Astrocyte (in vitro differentiated cells and primary cell): ENCODE data around the gene ACAD11. TPM values are rescaled to one million over a fixed set of nuclear protein-coding genes. Genes with fewer than 3 reads are reported as not detected.

Experiments
- DNase-seq: peaks from one replicate; pipeline ENCODE4 v3.0.0-alpha.2; 2010; ENCODE audit warnings: low read depth
- FAIRE-seq: peaks from 2 replicates; lab custom pipeline; 2011; peaks lifted over from hg19 to GRCh38; lab: Jason Lieb, UNC
- H2AFZ ChIP-seq: 2 replicates; pipeline ENCODE4 v1.6.0; 2012; ENCODE audit warnings: low read depth, low read length, inconsistent platforms
- H3K27ac ChIP-seq: 2 replicates; pipeline ENCODE4 v1.5.1; 2011; ENCODE audit warnings: low read depth, low read length, inconsistent platforms
- H3K27me3 ChIP-seq: 2 replicates; pipeline ENCODE4 v1.6.0; 2011; ENCODE audit warnings: low read length, inconsistent platforms; ENCODE audit not compliant: insufficient read depth
- H3K36me3 ChIP-seq: 2 replicates; pipeline ENCODE4 v1.5.1; 2011; ENCODE audit warnings: low read length, inconsistent platforms; ENCODE audit not compliant: insufficient read depth
- H3K4me1 ChIP-seq: 2 replicates; pipeline ENCODE4 v1.5.1; 2011; ENCODE audit warnings: low read length, inconsistent platforms; ENCODE audit not compliant: insufficient read depth
- H3K4me2 ChIP-seq: 2 replicates; pipeline ENCODE4 v1.6.0; 2012; ENCODE audit warnings: low read length, inconsistent platforms
- H3K4me3 ChIP-seq: 2 replicates; pipeline ENCODE4 v1.5.1; 2011; ENCODE audit warnings: low read depth, mild to moderate bottlenecking, low read length, inconsistent platforms; ENCODE audit not compliant: insufficient read depth
- H3K79me2 ChIP-seq: 2 replicates; pipeline ENCODE4 v1.6.0; 2012; ENCODE audit warnings: mild to moderate bottlenecking, low read length, inconsistent platforms; ENCODE audit not compliant: insufficient read depth
- H3K9ac ChIP-seq: 2 replicates; pipeline ENCODE4 v1.6.0; 2012; ENCODE audit warnings: mild to moderate bottlenecking, low read length, inconsistent platforms
- H3K9me3 ChIP-seq: 2 replicates; pipeline ENCODE4 v1.5.1; 2012; ENCODE audit warnings: low read depth, mild to moderate bottlenecking, low read length, inconsistent platforms; ENCODE audit not compliant: insufficient read depth
- H4K20me1 ChIP-seq: 2 replicates; pipeline ENCODE4 v1.6.0; 2012; ENCODE audit warnings: low read length, inconsistent platforms; ENCODE audit not compliant: insufficient read depth
- H3K27ac Mint-ChIP-seq: one replicate; pipeline ENCODE4 v1.8.0; 2021; ENCODE audit warnings: mild to moderate bottlenecking, mixed read lengths; ENCODE audit not compliant: unreplicated experiment
- H3K27me3 Mint-ChIP-seq: one replicate; pipeline ENCODE4 v1.8.0; 2021; ENCODE audit warnings: low read depth, mixed read lengths; ENCODE audit not compliant: unreplicated experiment
- H3K36me3 Mint-ChIP-seq: one replicate; pipeline ENCODE4 v1.8.0; 2021; ENCODE audit warnings: low read depth, mixed read lengths; ENCODE audit not compliant: unreplicated experiment
- H3K4me1 Mint-ChIP-seq: one replicate; pipeline ENCODE4 v1.8.0; 2021; ENCODE audit warnings: low read depth, mixed read lengths; ENCODE audit not compliant: unreplicated experiment
- H3K4me3 Mint-ChIP-seq: one replicate; pipeline ENCODE4 v1.8.0; 2021; ENCODE audit warnings: mild to moderate bottlenecking, moderate library complexity, mixed read lengths; ENCODE audit not compliant: unreplicated experiment
- H3K9me3 Mint-ChIP-seq: one replicate; pipeline ENCODE4 v1.8.0; 2021; ENCODE audit warnings: mild to moderate bottlenecking, mixed read lengths; ENCODE audit not compliant: unreplicated experiment
- EZH2 ChIP-seq: IDR thresholded peaks from 2 replicates; pipeline ENCODE4 v1.6.1; 2012; ENCODE audit warnings: mild to moderate bottlenecking, low read length, inconsistent platforms; ENCODE audit not compliant: insufficient read depth
- total RNA-seq: library from RNA; stranded (reverse); gene quantifications from 2 replicates; pipeline ENCODE4 v1.2.1, GENCODE V29; 2021
- TF ChIP-seq, protein P1 (sequence below): IDR thresholded peaks from 2 replicates; pipeline ENCODE4 v1.5.1; 2011; ENCODE audit warnings: low read depth, mild to moderate bottlenecking, inconsistent platforms, low read length, moderate library complexity; ENCODE audit not compliant: insufficient read depth

Gene ACAD11
- total RNA-seq, 1 donor from 2014 or later: 13.0 TPM

DNA sequence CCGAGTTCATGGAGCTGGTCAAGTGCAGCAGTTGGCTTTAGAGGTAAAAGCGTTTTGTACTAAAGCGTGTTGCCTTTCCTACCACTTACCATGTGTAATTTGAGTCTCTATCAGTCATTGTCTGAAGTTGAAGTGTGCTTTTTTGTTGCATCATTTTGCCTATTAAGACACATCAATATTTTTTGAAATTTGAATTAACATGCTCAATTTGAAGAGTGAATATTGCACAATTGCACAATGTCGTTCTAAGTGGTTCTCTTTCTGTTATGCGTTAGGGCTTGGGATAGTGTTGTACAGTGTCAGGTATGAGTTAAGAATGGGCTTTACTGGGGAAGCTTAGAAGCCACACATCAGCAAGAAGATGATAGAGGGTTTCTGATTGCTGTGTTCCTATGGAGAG, 146.6 kb downstream of the ACAD11 start:
- TF ChIP-seq EZH2: no peak
- TF ChIP-seq, protein P1, sequence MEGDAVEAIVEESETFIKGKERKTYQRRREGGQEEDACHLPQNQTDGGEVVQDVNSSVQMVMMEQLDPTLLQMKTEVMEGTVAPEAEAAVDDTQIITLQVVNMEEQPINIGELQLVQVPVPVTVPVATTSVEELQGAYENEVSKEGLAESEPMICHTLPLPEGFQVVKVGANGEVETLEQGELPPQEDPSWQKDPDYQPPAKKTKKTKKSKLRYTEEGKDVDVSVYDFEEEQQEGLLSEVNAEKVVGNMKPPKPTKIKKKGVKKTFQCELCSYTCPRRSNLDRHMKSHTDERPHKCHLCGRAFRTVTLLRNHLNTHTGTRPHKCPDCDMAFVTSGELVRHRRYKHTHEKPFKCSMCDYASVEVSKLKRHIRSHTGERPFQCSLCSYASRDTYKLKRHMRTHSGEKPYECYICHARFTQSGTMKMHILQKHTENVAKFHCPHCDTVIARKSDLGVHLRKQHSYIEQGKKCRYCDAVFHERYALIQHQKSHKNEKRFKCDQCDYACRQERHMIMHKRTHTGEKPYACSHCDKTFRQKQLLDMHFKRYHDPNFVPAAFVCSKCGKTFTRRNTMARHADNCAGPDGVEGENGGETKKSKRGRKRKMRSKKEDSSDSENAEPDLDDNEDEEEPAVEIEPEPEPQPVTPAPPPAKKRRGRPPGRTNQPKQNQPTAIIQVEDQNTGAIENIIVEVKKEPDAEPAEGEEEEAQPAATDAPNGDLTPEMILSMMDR: no peak
- Histone ChIP-seq H4K20me1 (no peaks in the 10 kb centered on the region), H3K9me3 (no peaks in the 10 kb centered on the region), H3K4me2 (no peak overlapping the region), H2AFZ (no peak overlapping the region), H3K27me3 (no peaks in the 10 kb centered on the region), H3K27ac (no peak overlapping the region), H3K79me2 (no peaks in the 10 kb centered on the region), H3K4me3 (no peak overlapping the region), H3K36me3 (peaks cover 62% of the 10 kb centered on the region), H3K9ac (no peak overlapping the region), H3K4me1 (no peaks in the 10 kb centered on the region)
- DNase-seq: no peak
- Mint-ChIP-seq H3K9me3 (no peaks in the 10 kb centered on the region), H3K27ac (no peak overlapping the region), H3K4me3 (no peak overlapping the region), H3K36me3 (peaks cover 17% of the 10 kb centered on the region), H3K4me1 (peaks cover 12% of the 10 kb centered on the region), H3K27me3 (no peaks in the 10 kb centered on the region)
- FAIRE-seq: no peak

DNA sequence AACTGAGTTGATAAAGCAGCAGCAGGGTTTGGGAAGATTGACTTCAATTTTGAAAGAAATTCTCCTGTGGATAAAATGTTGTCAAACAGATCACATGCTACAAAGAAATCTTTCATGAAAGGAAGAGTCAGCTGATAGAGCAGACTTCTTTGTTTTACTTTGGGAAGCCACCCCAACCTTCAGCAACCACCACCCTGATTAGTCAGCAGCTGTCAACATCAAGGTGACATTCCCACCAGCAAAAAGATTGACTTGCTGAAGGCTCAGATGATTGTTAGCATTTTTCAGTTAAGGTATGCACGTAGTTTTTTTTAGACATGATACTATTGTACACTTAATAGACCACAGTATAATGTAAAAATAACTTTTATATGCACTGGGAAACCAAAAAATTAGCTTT, 150.1 kb downstream of the ACAD11 start:
- peaks cover 52% of the 10 kb centered on the region for H3K36me3 ChIP-seq
- H3K36me3 Mint-ChIP-seq: peaks cover 20% of the 10 kb centered on the region
- H3K27ac Mint-ChIP-seq: no peak overlapping the region

DNA sequence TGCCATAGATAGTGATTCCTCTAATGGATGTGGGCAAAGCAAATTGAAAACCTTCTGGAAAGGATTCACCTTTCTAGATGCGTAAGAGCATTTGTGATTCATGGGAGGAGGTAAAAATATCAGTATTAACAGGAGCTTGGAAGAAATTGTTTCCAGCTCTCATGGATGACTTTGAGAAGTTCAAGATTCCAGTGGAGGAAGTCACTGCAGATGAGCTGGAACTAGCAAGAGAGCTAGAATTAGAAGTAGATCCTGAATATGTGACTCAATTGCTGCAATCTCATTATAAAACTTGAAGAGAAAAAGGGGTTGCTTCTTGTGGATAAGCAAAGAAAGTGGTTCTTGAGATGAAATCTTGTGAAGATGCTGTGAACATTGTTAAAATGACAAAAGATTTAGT, 150.5 kb downstream of the ACAD11 start:
- H3K79me2 ChIP-seq: no peaks in the 10 kb centered on the region
- H3K4me1 ChIP-seq: no peaks in the 10 kb centered on the region
- no peak overlapping the region for H3K4me3 ChIP-seq
- Mint-ChIP-seq H3K4me3 (no peak overlapping the region), H3K9me3 (no peaks in the 10 kb centered on the region), H3K4me1 (peaks cover 10% of the 10 kb centered on the region), H3K27me3 (no peaks in the 10 kb centered on the region), H3K27ac (no peak overlapping the region), H3K36me3 (peaks cover 20% of the 10 kb centered on the region)
- peaks cover 56% of the 10 kb centered on the region for H3K36me3 ChIP-seq
- TF ChIP-seq EZH2: no peak
- TF ChIP-seq, protein P1: no peak
- no peaks in the 10 kb centered on the region for H3K27me3 ChIP-seq
- no peaks in the 10 kb centered on the region for H4K20me1 ChIP-seq
- H2AFZ ChIP-seq: no peak overlapping the region
- DNase-seq (no peak), FAIRE-seq (no peak)
- H3K27ac ChIP-seq: no peak overlapping the region
- H3K9ac ChIP-seq: no peak overlapping the region
- H3K9me3 ChIP-seq: no peaks in the 10 kb centered on the region
- H3K4me2 ChIP-seq: no peak overlapping the region

More for the DNA sequence above, 150.1 kb downstream of the ACAD11 start:
- H3K9me3 ChIP-seq: no peaks in the 10 kb centered on the region
- no peaks in the 10 kb centered on the region for H3K79me2 ChIP-seq
- H3K4me3 ChIP-seq: no peak overlapping the region
- no peak overlapping the region for H2AFZ ChIP-seq
- Mint-ChIP-seq H3K4me1 (peaks cover 10% of the 10 kb centered on the region), H3K27me3 (no peaks in the 10 kb centered on the region), H3K9me3 (no peaks in the 10 kb centered on the region), H3K4me3 (no peak overlapping the region)
- TF ChIP-seq EZH2: no peak
- TF ChIP-seq, protein P1: no peak
- DNase-seq (no peak), FAIRE-seq (no peak)
- H3K27ac ChIP-seq: no peak overlapping the region
- H3K4me1 ChIP-seq: no peaks in the 10 kb centered on the region
- H3K27me3 ChIP-seq: no peaks in the 10 kb centered on the region
- no peak overlapping the region for H3K4me2 ChIP-seq
- H3K9ac ChIP-seq: no peak overlapping the region
- no peaks in the 10 kb centered on the region for H4K20me1 ChIP-seq
